Measurements from ENCODE around the gene THSD4.

DNA sequence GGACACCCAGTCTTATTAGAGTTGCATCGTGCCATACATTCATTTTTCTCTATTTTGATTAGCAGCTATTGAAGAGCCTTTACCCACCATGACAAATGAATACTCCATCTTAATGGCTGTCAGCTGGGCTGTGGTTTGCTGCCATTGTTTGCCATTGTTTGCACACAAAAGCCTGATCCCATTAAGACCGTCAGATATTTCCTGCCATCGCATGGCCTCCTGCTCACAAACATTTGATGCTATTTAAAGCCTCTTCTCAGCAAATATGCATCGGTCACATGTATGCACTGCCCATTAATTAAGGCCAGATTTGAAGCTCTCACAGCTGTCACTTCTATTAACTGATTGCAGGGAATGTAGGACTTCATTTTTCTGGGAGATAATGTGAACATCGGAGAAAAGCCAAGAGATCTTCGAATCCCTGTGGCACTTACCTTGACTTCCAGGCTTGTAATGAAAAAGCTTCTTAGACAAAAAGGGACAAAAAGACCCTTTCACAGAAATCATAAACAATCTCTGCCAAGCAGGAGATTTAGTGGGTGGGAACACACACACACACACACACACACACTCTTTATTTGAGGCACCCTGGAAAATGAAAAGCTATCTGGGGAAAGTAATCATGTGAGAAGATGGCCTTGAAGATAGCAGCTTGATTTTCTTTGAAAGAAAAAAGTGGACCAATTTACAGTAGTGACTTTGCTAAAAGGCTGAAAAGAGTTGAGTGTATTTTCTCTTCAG, 519.7 kb downstream of the THSD4 start:
- TF ChIP-seq, protein P1, sequence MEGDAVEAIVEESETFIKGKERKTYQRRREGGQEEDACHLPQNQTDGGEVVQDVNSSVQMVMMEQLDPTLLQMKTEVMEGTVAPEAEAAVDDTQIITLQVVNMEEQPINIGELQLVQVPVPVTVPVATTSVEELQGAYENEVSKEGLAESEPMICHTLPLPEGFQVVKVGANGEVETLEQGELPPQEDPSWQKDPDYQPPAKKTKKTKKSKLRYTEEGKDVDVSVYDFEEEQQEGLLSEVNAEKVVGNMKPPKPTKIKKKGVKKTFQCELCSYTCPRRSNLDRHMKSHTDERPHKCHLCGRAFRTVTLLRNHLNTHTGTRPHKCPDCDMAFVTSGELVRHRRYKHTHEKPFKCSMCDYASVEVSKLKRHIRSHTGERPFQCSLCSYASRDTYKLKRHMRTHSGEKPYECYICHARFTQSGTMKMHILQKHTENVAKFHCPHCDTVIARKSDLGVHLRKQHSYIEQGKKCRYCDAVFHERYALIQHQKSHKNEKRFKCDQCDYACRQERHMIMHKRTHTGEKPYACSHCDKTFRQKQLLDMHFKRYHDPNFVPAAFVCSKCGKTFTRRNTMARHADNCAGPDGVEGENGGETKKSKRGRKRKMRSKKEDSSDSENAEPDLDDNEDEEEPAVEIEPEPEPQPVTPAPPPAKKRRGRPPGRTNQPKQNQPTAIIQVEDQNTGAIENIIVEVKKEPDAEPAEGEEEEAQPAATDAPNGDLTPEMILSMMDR (IDR thresholded peaks at IDR 0.05; ENCODE audit: insufficient read depth, low read length): no peak
- TF ChIP-seq POLR2AphosphoS5 (IDR thresholded peaks at IDR 0.05; ENCODE audit: low read depth): no peak
- TF ChIP-seq GABPA (IDR thresholded peaks at IDR 0.05; ENCODE audit: low read depth): no peak
- TF ChIP-seq, protein P2, sequence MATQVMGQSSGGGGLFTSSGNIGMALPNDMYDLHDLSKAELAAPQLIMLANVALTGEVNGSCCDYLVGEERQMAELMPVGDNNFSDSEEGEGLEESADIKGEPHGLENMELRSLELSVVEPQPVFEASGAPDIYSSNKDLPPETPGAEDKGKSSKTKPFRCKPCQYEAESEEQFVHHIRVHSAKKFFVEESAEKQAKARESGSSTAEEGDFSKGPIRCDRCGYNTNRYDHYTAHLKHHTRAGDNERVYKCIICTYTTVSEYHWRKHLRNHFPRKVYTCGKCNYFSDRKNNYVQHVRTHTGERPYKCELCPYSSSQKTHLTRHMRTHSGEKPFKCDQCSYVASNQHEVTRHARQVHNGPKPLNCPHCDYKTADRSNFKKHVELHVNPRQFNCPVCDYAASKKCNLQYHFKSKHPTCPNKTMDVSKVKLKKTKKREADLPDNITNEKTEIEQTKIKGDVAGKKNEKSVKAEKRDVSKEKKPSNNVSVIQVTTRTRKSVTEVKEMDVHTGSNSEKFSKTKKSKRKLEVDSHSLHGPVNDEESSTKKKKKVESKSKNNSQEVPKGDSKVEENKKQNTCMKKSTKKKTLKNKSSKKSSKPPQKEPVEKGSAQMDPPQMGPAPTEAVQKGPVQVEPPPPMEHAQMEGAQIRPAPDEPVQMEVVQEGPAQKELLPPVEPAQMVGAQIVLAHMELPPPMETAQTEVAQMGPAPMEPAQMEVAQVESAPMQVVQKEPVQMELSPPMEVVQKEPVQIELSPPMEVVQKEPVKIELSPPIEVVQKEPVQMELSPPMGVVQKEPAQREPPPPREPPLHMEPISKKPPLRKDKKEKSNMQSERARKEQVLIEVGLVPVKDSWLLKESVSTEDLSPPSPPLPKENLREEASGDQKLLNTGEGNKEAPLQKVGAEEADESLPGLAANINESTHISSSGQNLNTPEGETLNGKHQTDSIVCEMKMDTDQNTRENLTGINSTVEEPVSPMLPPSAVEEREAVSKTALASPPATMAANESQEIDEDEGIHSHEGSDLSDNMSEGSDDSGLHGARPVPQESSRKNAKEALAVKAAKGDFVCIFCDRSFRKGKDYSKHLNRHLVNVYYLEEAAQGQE (IDR thresholded peaks at IDR 0.05; ENCODE audit: insufficient replicate concordance, low read depth): no peak

All from HL-60 (cell line).